Measurements from ENCODE around the gene LONRF2.
A peak's percentile ranks its signal among the peaks of the same experiment; 100 is the strongest.

LONRF2 gene

DNA sequence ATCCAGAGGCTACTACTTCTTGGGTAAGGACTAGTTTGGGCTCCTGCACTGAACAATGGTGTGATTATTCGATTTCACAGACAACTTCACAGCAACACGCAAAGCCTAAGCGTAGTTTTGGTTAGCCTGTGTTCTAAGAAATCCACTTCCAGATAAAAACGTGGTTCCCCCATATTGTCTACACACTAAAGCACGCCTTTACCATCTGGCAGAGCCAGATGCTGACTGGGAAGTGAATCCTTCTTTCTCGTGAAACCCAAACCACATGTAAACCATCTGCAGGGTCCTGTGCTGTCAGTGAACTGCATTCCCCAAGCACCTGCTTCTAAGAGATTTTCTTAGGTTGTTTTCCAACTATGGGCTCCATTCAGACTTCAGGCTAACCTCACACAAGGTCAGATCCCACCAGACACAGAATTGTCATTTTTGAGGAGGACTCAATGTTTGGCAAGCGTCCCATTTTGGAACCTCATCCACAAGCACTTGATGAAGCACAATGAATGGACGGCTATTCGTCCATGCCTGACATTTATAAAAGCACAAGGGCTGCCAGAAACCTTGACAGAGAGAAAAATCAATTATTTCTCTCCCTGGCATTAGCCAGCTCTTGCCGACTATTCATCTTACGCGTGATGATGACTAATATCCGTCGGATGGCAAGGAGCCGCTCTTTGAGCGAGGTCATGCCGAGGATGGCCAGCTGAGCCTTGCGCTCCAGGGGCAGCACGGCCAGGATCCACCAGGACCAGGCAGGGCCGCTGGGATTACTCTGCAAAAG is 38.4 kb downstream of the LONRF2 start:
- no peak overlapping the region for H3K4me3 ChIP-seq (ENCODE audit: low read depth, low read length)
- no peak for DNase-seq (ENCODE audit: low read depth)
- TF ChIP-seq, protein P1, sequence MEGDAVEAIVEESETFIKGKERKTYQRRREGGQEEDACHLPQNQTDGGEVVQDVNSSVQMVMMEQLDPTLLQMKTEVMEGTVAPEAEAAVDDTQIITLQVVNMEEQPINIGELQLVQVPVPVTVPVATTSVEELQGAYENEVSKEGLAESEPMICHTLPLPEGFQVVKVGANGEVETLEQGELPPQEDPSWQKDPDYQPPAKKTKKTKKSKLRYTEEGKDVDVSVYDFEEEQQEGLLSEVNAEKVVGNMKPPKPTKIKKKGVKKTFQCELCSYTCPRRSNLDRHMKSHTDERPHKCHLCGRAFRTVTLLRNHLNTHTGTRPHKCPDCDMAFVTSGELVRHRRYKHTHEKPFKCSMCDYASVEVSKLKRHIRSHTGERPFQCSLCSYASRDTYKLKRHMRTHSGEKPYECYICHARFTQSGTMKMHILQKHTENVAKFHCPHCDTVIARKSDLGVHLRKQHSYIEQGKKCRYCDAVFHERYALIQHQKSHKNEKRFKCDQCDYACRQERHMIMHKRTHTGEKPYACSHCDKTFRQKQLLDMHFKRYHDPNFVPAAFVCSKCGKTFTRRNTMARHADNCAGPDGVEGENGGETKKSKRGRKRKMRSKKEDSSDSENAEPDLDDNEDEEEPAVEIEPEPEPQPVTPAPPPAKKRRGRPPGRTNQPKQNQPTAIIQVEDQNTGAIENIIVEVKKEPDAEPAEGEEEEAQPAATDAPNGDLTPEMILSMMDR (conservative IDR thresholded peaks at IDR 0.05; ENCODE audit: low read depth, low read length) = no peak

DNA sequence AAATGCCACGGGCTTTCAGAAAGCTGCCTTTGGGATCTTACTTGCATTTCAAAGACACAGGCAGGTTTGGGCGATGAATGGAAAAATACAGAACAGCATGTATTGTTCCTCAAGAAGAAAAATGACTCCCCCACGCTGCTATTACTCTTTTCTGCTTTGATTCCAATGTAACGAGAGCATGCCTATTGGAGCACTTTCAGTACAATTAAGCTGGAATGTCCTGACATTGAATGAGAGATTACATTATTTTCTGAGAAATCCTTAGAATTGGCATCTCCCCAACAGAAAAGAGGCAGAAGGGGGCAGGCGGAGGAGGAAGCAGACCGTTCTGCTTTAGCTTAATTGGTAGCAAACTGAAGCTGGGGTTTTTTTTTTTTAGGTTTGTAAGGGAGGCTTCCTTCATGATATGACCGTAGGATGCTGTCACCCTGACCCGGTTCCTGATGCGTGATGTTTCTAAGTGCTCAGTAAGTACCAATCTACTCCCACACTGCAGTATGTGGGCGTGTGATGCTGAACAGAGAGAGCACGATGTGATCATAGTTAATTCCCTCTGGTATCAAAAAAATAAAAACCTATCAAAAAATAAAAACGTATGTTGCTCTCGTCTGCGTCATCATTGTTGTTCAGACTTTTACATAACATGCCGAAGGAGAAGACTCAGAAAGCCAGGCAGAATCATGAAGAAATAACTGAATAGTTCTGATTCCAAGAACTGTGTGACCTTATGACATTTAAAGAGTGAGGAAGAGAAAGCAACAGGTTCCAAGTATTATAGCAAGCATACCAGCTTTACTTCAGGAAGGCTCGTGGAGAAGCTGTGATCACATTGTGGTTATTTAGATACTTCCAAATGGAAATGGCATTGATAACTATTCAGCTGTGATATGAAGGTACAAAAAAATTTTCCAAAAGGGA is 40.5 kb downstream of the LONRF2 start:
- DNase-seq (ENCODE audit: low read depth) = peak; percentile 23
- no peak overlapping the region for H3K4me3 ChIP-seq (ENCODE audit: low read depth, low read length)
- TF ChIP-seq, protein P1 (conservative IDR thresholded peaks at IDR 0.05; ENCODE audit: low read depth, low read length) = no peak

DNA sequence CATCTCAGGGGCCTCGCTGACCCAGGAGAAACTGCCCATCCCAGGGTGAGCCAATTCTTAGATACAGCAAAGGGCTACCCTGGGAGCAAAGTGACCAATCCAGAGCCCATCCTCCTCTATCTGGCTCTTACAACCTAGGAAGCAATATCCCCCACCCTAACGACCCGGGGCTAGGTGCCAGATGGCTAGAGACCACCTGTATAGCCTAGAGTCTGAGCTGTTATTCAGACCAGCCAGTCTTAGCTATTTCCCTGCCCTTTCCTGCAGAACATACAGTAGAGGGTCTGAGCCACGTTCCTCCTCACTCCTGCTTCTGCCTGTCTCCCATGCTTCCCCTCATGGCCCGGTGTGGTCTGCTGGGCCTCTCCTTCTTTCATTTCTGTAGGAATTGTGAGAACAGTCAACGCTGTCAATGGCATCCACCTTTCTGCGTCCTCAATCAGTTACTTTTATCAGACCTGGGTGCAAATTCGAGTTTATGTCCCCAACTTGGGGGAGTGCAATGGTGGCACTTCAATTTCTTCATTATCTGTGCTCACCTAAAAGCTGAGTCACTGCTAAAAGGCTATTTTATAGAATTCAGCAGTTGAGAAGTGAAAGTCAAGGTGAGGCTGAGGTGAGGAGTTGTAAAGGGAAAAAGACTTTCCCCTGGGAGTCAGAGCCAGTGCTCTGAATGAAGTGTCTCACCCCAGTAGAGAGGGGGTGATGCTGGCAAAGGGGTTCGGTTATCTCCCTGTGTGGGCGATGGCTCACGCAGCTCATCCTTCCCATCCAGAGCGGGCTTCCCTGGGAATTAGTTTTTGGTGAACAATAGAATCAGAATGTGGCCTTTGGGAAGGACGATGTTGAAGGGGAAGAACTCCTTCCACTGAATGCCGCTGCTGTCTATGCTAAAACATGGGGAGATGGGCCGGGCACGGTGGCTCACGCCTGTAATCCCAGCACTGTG is 42.4 kb downstream of the LONRF2 start:
- TF ChIP-seq, protein P1 (conservative IDR thresholded peaks at IDR 0.05; ENCODE audit: low read depth, low read length) = no peak
- DNase-seq (ENCODE audit: low read depth) = no peak
- H3K4me3 ChIP-seq (ENCODE audit: low read depth, low read length) = no peak overlapping the region

DNA sequence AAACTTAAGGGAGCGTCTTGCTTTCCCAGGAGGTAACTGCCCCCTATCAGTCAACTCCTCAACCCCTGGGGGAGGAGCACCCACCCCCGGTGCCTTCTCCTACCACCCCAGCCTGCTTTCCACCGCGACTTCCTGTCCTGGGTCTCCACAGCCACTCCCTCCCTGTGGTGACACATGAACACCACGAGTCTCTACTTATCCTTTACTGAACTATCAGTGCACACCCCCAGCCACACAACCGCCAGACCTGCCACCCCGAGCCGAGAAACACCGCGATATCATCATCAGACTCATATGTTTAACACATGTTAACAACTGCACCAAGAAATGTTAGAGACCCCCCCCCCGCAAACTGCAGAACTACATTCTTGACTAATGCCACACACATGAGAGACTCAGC is 43.3 kb downstream of the LONRF2 start:
- no peak for DNase-seq (ENCODE audit: low read depth)
- TF ChIP-seq, protein P1 (conservative IDR thresholded peaks at IDR 0.05; ENCODE audit: low read depth, low read length) = no peak
- H3K4me3 ChIP-seq (ENCODE audit: low read depth, low read length) = no peak overlapping the region

DNA sequence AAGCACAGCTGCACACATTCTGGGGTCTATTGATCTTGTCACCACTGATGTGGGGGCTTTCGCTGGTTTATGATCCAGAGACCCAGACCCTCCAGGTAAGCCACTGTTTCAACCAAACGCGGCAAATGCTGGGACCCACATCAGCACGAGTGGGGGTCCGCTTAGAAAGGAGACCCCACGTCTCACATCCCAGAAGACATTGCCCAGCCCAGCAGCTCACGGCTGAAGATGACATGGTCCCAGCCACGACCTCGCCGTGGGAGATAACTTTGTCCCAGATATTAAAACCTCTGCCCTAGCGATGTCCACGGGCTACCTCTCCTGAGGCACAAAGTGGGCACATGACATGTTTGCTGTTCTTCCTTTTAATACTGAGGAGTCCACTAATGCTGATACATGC is 43.8 kb downstream of the LONRF2 start:
- H3K4me3 ChIP-seq (ENCODE audit: low read depth, low read length) = no peak overlapping the region
- TF ChIP-seq, protein P1 (conservative IDR thresholded peaks at IDR 0.05; ENCODE audit: low read depth, low read length) = no peak
- DNase-seq (ENCODE audit: low read depth) = no peak

DNA sequence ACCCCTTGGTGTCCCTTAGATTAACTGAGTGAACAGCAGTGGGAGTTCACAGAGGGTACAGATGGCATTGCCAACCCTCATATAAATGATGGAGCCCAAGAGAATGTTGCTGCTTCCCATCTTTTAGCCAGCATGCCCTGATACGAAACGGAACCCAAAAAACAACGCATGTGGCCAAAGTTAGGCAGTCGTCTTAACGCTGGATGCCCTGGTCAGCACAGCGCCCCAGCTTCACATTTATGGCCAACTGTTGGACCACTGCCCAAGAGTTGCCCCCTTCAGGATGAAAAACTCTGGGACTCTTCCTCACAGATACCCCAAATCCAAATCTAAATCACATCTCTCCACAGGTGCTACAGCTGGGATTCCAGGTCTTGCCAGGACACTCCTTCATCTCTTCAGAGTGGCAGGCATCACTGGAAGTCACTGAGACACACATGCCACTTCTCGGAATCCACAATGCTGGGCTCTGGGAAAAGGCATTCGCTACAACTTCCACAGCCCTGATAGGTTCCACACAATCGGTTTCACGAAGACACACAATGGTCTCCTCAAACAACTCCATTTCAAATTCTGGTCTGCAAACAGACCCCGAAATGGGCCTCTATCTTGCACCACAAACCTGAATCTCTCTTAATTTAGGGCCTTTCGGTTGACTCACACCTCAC is 44.6 kb downstream of the LONRF2 start:
- TF ChIP-seq, protein P1 (conservative IDR thresholded peaks at IDR 0.05; ENCODE audit: low read depth, low read length) = no peak
- no peak for DNase-seq (ENCODE audit: low read depth)
- no peak overlapping the region for H3K4me3 ChIP-seq (ENCODE audit: low read depth, low read length)
